Measurements from ENCODE around the gene MRPL24. TPM values are rescaled to one million over a fixed set of nuclear protein-coding genes. Genes with fewer than 3 reads are reported as not detected.

The MRPL24 gene
- total RNA-seq, 1 donor from 2014 or later, result 60.3 TPM

GRCh38 chr1:156744344-156744743, 3.5 kb upstream of the MRPL24 start:
- H3K27me3 ChIP-seq (ENCODE audit: control insufficient read depth, insufficient read depth, low read length), result no peaks in the 10 kb centered on the region
- DNase-seq (ENCODE audit: low read depth) (no peak), FAIRE-seq (no peak)
- H3K36me3 ChIP-seq (ENCODE audit: control insufficient read depth, insufficient read depth, low read length), result peaks cover 13% of the 10 kb centered on the region
- TF ChIP-seq CTCF (IDR thresholded peaks at IDR 0.05; ENCODE audit: insufficient read depth, low read length, severe bottlenecking), result no peak
- H3K4me3 ChIP-seq (ENCODE audit: low read depth, low read length), result no peak overlapping the region

- no peaks in the 10 kb centered on the region for H3K27me3 ChIP-seq (ENCODE audit: control insufficient read depth, insufficient read depth, low read length)
- FAIRE-seq, result no peak
- no peak overlapping the region for H3K4me3 ChIP-seq (ENCODE audit: low read depth, low read length)
- DNase-seq (ENCODE audit: low read depth), result no peak
- TF ChIP-seq CTCF (IDR thresholded peaks at IDR 0.05; ENCODE audit: insufficient read depth, low read length, severe bottlenecking), result no peak
- peaks cover 13% of the 10 kb centered on the region for H3K36me3 ChIP-seq (ENCODE audit: control insufficient read depth, insufficient read depth, low read length)
Measured at GRCh38 chr1:156743367-156744302, 2.7 kb upstream of the MRPL24 start.

DNA sequence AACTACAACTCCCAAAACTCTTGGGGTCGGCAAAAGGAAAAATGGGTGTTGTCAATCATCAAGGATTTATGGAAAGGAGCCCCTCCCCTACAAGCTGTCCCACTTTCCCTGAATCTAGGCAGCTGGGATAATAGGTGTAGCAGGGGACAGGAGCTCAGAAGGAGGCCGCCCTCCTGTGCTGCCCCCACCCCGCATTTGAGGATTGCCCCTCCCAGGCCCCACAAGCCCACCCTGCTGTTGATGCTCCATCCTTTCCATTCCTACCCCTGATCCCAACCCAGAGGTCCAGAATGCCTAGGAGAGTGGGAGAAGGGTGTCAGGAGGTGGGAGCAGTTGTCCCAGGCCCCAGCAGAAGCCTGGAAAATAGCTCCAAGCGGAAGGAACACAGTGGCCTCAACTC, 1.9 kb upstream of the MRPL24 start:
- peaks cover 20% of the 10 kb centered on the region for H3K36me3 ChIP-seq (ENCODE audit: control insufficient read depth, insufficient read depth, low read length)
- DNase-seq (ENCODE audit: low read depth), result no peak
- H3K4me3 ChIP-seq (ENCODE audit: low read depth, low read length), result no peak overlapping the region
- no peaks in the 10 kb centered on the region for H3K27me3 ChIP-seq (ENCODE audit: control insufficient read depth, insufficient read depth, low read length)
- TF ChIP-seq CTCF (IDR thresholded peaks at IDR 0.05; ENCODE audit: insufficient read depth, low read length, severe bottlenecking), result no peak
- no peak for FAIRE-seq

DNA sequence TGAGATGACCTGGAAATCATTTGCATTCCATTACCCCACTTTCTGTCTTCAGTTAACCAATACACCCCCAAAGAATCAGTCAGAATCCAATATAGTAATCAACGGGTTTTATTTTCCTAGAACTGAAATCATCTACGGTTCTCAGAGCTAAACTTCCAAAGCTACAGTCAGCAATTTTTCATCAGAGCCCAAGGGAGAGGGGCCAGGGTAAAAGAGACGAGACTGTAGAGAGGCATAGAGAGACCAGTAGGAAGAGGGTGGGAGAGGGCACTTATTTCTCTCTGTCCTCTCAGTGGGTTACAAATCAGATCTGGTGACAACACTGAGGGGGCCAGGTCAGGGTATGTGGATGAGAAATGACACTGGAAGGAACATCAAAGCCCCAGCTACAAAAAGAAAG, 1.1 kb upstream of the MRPL24 start:
- DNase-seq (ENCODE audit: low read depth) (no peak), FAIRE-seq (no peak)
- Histone ChIP-seq H3K36me3 (ENCODE audit: control insufficient read depth, insufficient read depth, low read length) (peaks cover 24% of the 10 kb centered on the region), H3K4me3 (ENCODE audit: low read depth, low read length) (no peak overlapping the region), H3K27me3 (ENCODE audit: control insufficient read depth, insufficient read depth, low read length) (no peaks in the 10 kb centered on the region)
- TF ChIP-seq CTCF (IDR thresholded peaks at IDR 0.05; ENCODE audit: insufficient read depth, low read length, severe bottlenecking), result no peak

DNA sequence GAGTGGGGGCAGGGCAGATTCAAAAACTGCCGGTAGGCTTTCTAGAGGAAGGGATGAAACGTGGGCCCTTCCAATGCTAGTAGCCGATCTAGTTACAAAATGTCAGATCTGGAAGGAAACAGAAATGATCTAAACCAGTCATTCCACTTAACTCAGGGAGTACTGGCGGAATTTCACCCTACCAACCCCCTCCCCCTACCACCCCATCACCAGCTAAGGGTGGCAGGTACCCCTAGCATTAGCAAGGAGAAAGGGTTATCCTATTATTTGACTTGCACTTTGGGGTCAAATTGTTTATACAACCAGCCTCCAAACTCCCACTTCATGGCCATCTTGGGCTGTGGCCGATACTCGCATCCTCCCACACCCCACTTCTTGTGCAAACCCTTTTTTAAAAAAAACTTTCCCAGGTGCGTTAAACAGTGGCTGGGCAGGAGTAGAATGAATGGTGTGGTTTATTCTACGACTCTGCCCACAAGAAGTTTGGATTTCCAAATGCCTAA, 644 bp upstream of the MRPL24 start:
- DNase-seq (ENCODE audit: low read depth) (no peak), FAIRE-seq (no peak)
- H3K4me3 ChIP-seq (ENCODE audit: low read depth, low read length), result no peak overlapping the region
- TF ChIP-seq CTCF (IDR thresholded peaks at IDR 0.05; ENCODE audit: insufficient read depth, low read length, severe bottlenecking), result no peak
- no peaks in the 10 kb centered on the region for H3K27me3 ChIP-seq (ENCODE audit: control insufficient read depth, insufficient read depth, low read length)
- peaks cover 26% of the 10 kb centered on the region for H3K36me3 ChIP-seq (ENCODE audit: control insufficient read depth, insufficient read depth, low read length)

Measured in bronchial epithelial cell (primary cell).